Measurements from ENCODE around the gene CDK10. TPM values are rescaled to one million over a fixed set of nuclear protein-coding genes. Genes with fewer than 3 reads are reported as not detected.
"Not testable (repeated sequence)": the region's sequence is repeated elsewhere in the genome, so short reads cannot be mapped to it uniquely, and the experiment has no call there.

Gene CDK10
- total RNA-seq, 1 experiment from 2014 or later, result 106 TPM

DNA sequence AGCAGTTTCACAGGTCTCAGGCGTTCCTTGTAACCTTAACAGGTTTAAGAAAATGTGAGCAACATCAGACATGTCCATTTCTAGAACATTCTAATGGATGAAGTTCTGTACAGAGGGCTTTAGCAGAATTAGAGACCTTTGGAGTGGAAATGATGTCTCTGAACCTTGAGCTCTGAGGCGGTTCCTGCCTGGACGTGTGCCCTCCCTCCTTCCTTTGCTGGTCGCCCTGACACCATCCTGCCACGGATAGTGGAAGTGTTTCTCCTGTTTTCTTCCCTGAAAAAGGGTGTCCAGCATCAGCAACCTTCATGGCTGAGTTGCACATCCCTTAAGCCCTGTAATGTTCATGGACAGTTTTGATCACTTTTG lies 17.7 kb upstream of the CDK10 start:
- CTCF ChIA-PET, result no interaction called here
- Mint-ChIP-seq H3K4me3 (ENCODE audit: low read depth, unreplicated experiment) (no peak overlapping the region), H3K9me3 (ENCODE audit: low read depth, unreplicated experiment) (peaks cover 6% of the 10 kb centered on the region), H3K27ac (ENCODE audit: unreplicated experiment) (no peak overlapping the region), H3K36me3 (ENCODE audit: insufficient read depth, unreplicated experiment) (peaks cover 14% of the 10 kb centered on the region), H3K4me1 (ENCODE audit: low read depth, unreplicated experiment) (no peaks in the 10 kb centered on the region), H3K27me3 (ENCODE audit: unreplicated experiment) (no peaks in the 10 kb centered on the region)
- no peak for DNase-seq
- TF ChIP-seq, protein P1, sequence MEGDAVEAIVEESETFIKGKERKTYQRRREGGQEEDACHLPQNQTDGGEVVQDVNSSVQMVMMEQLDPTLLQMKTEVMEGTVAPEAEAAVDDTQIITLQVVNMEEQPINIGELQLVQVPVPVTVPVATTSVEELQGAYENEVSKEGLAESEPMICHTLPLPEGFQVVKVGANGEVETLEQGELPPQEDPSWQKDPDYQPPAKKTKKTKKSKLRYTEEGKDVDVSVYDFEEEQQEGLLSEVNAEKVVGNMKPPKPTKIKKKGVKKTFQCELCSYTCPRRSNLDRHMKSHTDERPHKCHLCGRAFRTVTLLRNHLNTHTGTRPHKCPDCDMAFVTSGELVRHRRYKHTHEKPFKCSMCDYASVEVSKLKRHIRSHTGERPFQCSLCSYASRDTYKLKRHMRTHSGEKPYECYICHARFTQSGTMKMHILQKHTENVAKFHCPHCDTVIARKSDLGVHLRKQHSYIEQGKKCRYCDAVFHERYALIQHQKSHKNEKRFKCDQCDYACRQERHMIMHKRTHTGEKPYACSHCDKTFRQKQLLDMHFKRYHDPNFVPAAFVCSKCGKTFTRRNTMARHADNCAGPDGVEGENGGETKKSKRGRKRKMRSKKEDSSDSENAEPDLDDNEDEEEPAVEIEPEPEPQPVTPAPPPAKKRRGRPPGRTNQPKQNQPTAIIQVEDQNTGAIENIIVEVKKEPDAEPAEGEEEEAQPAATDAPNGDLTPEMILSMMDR (IDR thresholded peaks at IDR 0.05; ENCODE audit: unreplicated experiment), result no peak
- no TSS peak for BruUV-seq (replicated peaks)
- intact Hi-C loops (cut with micrococcal nuclease; ENCODE audit: unreplicated experiment), result no loop called here

DNA sequence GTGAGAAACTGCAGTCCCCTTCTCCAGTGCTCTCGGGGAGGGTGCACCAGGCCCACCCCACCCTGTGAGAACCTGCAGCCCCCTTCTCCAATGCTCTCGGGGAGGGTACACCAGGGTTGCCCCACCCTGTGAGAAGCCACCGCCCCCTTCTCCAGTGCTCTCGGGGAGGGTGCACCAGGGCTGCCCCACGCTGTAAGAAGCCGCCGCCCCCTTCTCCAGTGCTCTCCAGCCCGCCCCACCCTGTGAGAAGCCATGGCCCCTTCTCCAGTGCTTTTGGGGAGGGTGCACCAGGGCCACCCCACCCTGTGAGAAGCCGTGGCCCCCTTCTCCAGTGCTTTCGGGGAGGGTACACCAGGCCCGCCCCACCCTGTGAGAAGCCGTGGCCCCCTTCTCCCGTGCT lies 16.7 kb upstream of the CDK10 start:
- H3K27me3 Mint-ChIP-seq (ENCODE audit: unreplicated experiment), result no peaks in the 10 kb centered on the region
- no peak for DNase-seq
- H3K36me3 Mint-ChIP-seq (ENCODE audit: insufficient read depth, unreplicated experiment), result peaks cover 11% of the 10 kb centered on the region
- no peak overlapping the region for H3K4me3 Mint-ChIP-seq (ENCODE audit: low read depth, unreplicated experiment)
- no TSS peak for BruUV-seq (replicated peaks)
- no peaks in the 10 kb centered on the region for H3K4me1 Mint-ChIP-seq (ENCODE audit: low read depth, unreplicated experiment)
- intact Hi-C loops (cut with micrococcal nuclease; ENCODE audit: unreplicated experiment), result no loop called here
- CTCF ChIA-PET, result no interaction called here
- TF ChIP-seq, protein P1 (IDR thresholded peaks at IDR 0.05; ENCODE audit: unreplicated experiment), result no peak
- H3K9me3 Mint-ChIP-seq (ENCODE audit: low read depth, unreplicated experiment), result peaks cover 6% of the 10 kb centered on the region
- no peak overlapping the region for H3K27ac Mint-ChIP-seq (ENCODE audit: unreplicated experiment)

DNA sequence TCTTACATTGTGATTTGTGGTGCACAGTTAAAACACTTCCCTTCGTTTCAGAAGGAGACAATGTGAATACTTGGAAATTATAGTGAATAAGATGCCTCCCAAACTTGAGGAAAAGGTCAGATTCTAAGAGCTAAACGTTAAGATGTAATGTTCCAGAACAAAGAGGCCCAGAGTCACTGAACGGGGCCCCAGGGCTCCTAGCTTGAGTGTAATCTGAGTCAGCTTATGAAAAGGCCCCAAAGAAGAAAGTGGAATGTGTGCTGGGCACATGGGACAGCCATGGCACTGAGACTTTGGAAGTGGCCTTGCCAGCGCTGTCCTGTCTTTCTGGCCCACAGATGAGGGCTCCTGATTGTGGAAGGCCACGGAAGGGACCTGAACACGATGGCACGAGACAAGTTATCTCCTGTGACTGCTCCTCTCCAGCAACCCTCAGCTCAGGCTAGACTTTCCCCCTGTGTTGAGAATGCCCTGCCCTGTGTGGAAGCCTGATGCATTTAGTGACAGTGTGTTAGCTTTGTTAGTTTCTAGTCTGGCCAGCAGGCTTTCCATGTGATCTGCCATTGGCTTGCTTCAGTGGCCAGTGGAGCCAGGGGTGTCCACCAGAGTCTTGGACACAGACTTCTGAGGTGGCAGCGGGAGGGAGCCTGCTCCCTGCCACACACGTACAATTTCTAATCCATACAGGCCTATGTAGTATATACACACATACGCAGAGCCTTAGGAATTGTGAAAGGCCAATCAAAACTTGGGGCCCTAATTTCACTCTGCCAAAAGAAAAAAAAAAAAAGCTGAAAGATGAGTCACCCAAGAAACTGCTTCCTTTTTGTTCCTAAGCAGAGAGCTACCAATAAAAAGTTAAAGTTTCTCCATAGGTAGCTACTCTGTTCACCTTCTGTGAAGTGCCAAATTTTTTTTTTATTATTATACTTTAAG lies 15.7 kb upstream of the CDK10 start:
- DNase-seq, result no peak
- no peak overlapping the region for H3K4me3 Mint-ChIP-seq (ENCODE audit: low read depth, unreplicated experiment)
- peaks cover 17% of the 10 kb centered on the region for H3K36me3 Mint-ChIP-seq (ENCODE audit: insufficient read depth, unreplicated experiment)
- no peaks in the 10 kb centered on the region for H3K27me3 Mint-ChIP-seq (ENCODE audit: unreplicated experiment)
- no peak overlapping the region for H3K27ac Mint-ChIP-seq (ENCODE audit: unreplicated experiment)
- H3K9me3 Mint-ChIP-seq (ENCODE audit: low read depth, unreplicated experiment), result peaks cover 6% of the 10 kb centered on the region
- CTCF ChIA-PET, result interaction anchor here (0.6 to 0.8 kb wide), 2 partner anchors 9 to 86 kb away, joined by 3 read pairs; no protein-coding TSS in a partner anchor
- intact Hi-C loops (cut with micrococcal nuclease; ENCODE audit: unreplicated experiment), result no loop called here
- H3K4me1 Mint-ChIP-seq (ENCODE audit: low read depth, unreplicated experiment), result no peaks in the 10 kb centered on the region
- TF ChIP-seq, protein P1 (IDR thresholded peaks at IDR 0.05; ENCODE audit: unreplicated experiment), result no peak
- no TSS peak for BruUV-seq (replicated peaks)

DNA sequence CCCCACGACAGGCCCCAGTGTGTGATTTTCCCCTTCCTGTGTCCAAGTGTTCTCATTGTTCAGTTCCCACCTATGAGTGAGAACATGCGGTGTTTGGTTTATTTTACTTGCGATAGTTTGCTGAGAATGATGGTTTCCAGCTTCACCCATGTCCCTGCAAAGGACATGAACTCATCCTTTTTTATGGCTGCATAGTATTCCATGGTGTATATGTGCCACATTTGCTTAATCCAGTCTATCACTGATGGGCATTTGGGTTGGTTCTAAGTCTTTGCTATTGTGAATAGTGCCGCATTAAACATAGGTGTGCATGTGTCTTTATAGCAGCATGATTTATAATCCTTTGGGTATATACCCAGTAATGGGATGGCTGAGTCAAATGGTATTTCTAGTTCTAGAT lies 14.9 kb upstream of the CDK10 start:
- H3K4me1 Mint-ChIP-seq (ENCODE audit: low read depth, unreplicated experiment); H3K27me3 Mint-ChIP-seq (ENCODE audit: unreplicated experiment); H3K4me3 Mint-ChIP-seq (ENCODE audit: low read depth, unreplicated experiment); H3K27ac Mint-ChIP-seq (ENCODE audit: unreplicated experiment); DNase-seq; H3K9me3 Mint-ChIP-seq (ENCODE audit: low read depth, unreplicated experiment); intact Hi-C loops (cut with micrococcal nuclease; ENCODE audit: unreplicated experiment); BruUV-seq (replicated peaks): not testable (repeated sequence)
- peaks cover 18% of the 10 kb centered on the region for H3K36me3 Mint-ChIP-seq (ENCODE audit: insufficient read depth, unreplicated experiment)
- CTCF ChIA-PET, result interaction anchor here (0.6 to 0.8 kb wide), 2 partner anchors 8 to 86 kb away, joined by 3 read pairs; no protein-coding TSS in a partner anchor

Data from Calu3 (cell line).